Suprapubic skin (tissue), 4 donors: Measurements from ENCODE around the gene ENPP7. TPM values are rescaled to one million over a fixed set of nuclear protein-coding genes. Genes with fewer than 3 reads are reported as not detected.

Experiments
- DNase-seq, 2 donors: peaks; one replicate each; pipeline ENCODE4 v3.0.0-alpha.2; 2019; ENCODE audit warnings: low spot score in 2 of 2
- H3K27ac ChIP-seq: fragments of 200-600 bp; sonication (generic); one replicate; pipeline ENCODE4 v1.5.1; 2019
- H3K27me3 ChIP-seq: fragments of 200-600 bp; sonication (generic); one replicate; pipeline ENCODE4 v1.5.1; 2019
- H3K36me3 ChIP-seq: fragments of 200-600 bp; sonication (generic); one replicate; pipeline ENCODE4 v1.5.1; 2019
- H3K4me1 ChIP-seq: fragments of 200-600 bp; sonication (generic); one replicate; pipeline ENCODE4 v1.5.1; 2019
- H3K4me3 ChIP-seq: fragments of 200-600 bp; sonication (generic); one replicate; pipeline ENCODE4 v1.5.1; 2019; ENCODE audit warnings: mild to moderate bottlenecking
- H3K9me3 ChIP-seq: fragments of 200-600 bp; sonication (generic); one replicate; pipeline ENCODE4 v1.5.1; 2019
- CTCF ChIP-seq, 2 donors: fragments of 200-600 bp in 1 of 2; fragments of 450-650 bp in 1 of 2; sonication (generic) in 1 of 2; IDR thresholded peaks; one replicate each; pipeline ENCODE4 v1.5.1; 2016 to 2019; ENCODE audit warnings: antibody characterized with exemption in 2 of 2, mild to moderate bottlenecking in 1 of 2, moderate library complexity in 1 of 2
- EP300 ChIP-seq: sonication (generic); formaldehyde crosslinking; IDR thresholded peaks from one replicate; pipeline ENCODE4 v1.6.1; 2017; ENCODE audit warnings: antibody characterized with exemption
- POLR2A ChIP-seq, 2 donors: fragments of 450-650 bp; IDR thresholded peaks; one replicate each; pipeline ENCODE4 v1.6.1; 2017; ENCODE audit warnings: antibody characterized with exemption in 2 of 2, mild to moderate bottlenecking in 2 of 2, moderate library complexity in 2 of 2
- POLR2AphosphoS5 ChIP-seq, 3 donors: sonication (generic); formaldehyde crosslinking; IDR thresholded peaks; one replicate each; pipeline ENCODE4 v1.6.1; 2017; ENCODE audit warnings: antibody characterized with exemption in 3 of 3
- WGBS: methylation state at CpG from one replicate; pipeline ENCODE4 v1.1.5; 2018; 5-methylcytosine and 5-hydroxymethylcytosine counted together
- total RNA-seq, 4 donors: library from RNA; depleted of rRNA; stranded (reverse); fragments of >200 nt; gene quantifications; one replicate each; pipeline ENCODE4 v1.1.0, GENCODE V29; 2016

ENPP7 gene
- total RNA-seq, 4 donors from 2014 or later: not detected

GRCh38 chr17:79691931-79692330 is 38.8 kb upstream of the ENPP7 start:
- DNase-seq: no peak
- Histone ChIP-seq H3K36me3 (no peaks in the 10 kb centered on the region), H3K9me3 (no peaks in the 10 kb centered on the region), H3K27me3 (peaks cover 21% of the 10 kb centered on the region), H3K4me3 (no peak overlapping the region), H3K27ac (no peak overlapping the region), H3K4me1 (peaks cover 22% of the 10 kb centered on the region)
- TF ChIP-seq POLR2AphosphoS5 (IDR thresholded peaks at IDR 0.05): no peak
- no peak for TF ChIP-seq CTCF (IDR thresholded peaks at IDR 0.05)
- no peak for TF ChIP-seq POLR2A (IDR thresholded peaks at IDR 0.05)
- no peak for TF ChIP-seq EP300
- WGBS: 17% methylated on average over 9 of the region's 9 CpGs

- no peak for DNase-seq
- Histone ChIP-seq H3K9me3 (no peaks in the 10 kb centered on the region), H3K4me3 (no peak overlapping the region), H3K36me3 (no peaks in the 10 kb centered on the region), H3K27me3 (peaks cover 31% of the 10 kb centered on the region), H3K4me1 (peaks cover 22% of the 10 kb centered on the region), H3K27ac (no peak overlapping the region)
- no peak for TF ChIP-seq POLR2A (IDR thresholded peaks at IDR 0.05)
- no peak for TF ChIP-seq EP300
- TF ChIP-seq CTCF (IDR thresholded peaks at IDR 0.05): no peak
- TF ChIP-seq POLR2AphosphoS5 (IDR thresholded peaks at IDR 0.05): no peak
- 69% methylated on average over 7 of the region's 9 CpGs for WGBS
Observed at GRCh38 chr17:79693419-79693818, 37.3 kb upstream of the ENPP7 start.

- no peak for DNase-seq
- H3K4me3 ChIP-seq: no peak overlapping the region
- no peaks in the 10 kb centered on the region for H3K9me3 ChIP-seq
- peaks cover 34% of the 10 kb centered on the region for H3K27me3 ChIP-seq
- 64% methylated on average over 10 of the region's 14 CpGs for WGBS
- TF ChIP-seq POLR2A (IDR thresholded peaks at IDR 0.05) (no peak), EP300 (no peak), CTCF (IDR thresholded peaks at IDR 0.05) (no peak), POLR2AphosphoS5 (IDR thresholded peaks at IDR 0.05) (no peak)
- H3K27ac ChIP-seq: no peak overlapping the region
- H3K4me1 ChIP-seq: peaks cover 22% of the 10 kb centered on the region
- no peaks in the 10 kb centered on the region for H3K36me3 ChIP-seq
Observed at GRCh38 chr17:79695293-79695790, 35.4 kb upstream of the ENPP7 start.

GRCh38 chr17:79695797-79696609 is 34.7 kb upstream of the ENPP7 start:
- Histone ChIP-seq H3K4me1 (peaks cover 22% of the 10 kb centered on the region), H3K27ac (no peak overlapping the region), H3K4me3 (no peak overlapping the region), H3K9me3 (no peaks in the 10 kb centered on the region), H3K36me3 (no peaks in the 10 kb centered on the region), H3K27me3 (peaks cover 37% of the 10 kb centered on the region)
- no peak for DNase-seq
- no peak for TF ChIP-seq EP300
- no peak for TF ChIP-seq POLR2AphosphoS5 (IDR thresholded peaks at IDR 0.05)
- no peak for TF ChIP-seq CTCF (IDR thresholded peaks at IDR 0.05)
- TF ChIP-seq POLR2A (IDR thresholded peaks at IDR 0.05): no peak
- 15% methylated on average over 12 of the region's 14 CpGs for WGBS

- Histone ChIP-seq H3K4me1 (peaks cover 22% of the 10 kb centered on the region), H3K27ac (no peak overlapping the region), H3K4me3 (no peak overlapping the region), H3K36me3 (no peaks in the 10 kb centered on the region), H3K27me3 (peaks cover 38% of the 10 kb centered on the region), H3K9me3 (no peaks in the 10 kb centered on the region)
- 62% methylated on average over 17 of the region's 17 CpGs for WGBS
- DNase-seq: no peak
- no peak for TF ChIP-seq CTCF (IDR thresholded peaks at IDR 0.05)
- no peak for TF ChIP-seq EP300
- TF ChIP-seq POLR2A (IDR thresholded peaks at IDR 0.05): no peak
- no peak for TF ChIP-seq POLR2AphosphoS5 (IDR thresholded peaks at IDR 0.05)
Observed at GRCh38 chr17:79696610-79696982, 34.1 kb upstream of the ENPP7 start.
